HUES6 (cell line): ENCODE results near the gene JAML.

Source experiments
- H3K27ac ChIP-seq: 2 replicates; pipeline ENCODE4 v1.7.0; 2013; ENCODE audit warnings: low read depth, mild to moderate bottlenecking, low read length, inconsistent platforms
- H3K27me3 ChIP-seq: 2 replicates; pipeline ENCODE4 v1.6.1; 2013; ENCODE audit warnings: low read length; ENCODE audit not compliant: control insufficient read depth, insufficient read depth
- H3K36me3 ChIP-seq: 2 replicates; pipeline ENCODE4 v1.6.1; 2013; ENCODE audit warnings: low read length; ENCODE audit not compliant: control insufficient read depth, insufficient read depth
- H3K4me1 ChIP-seq: 2 replicates; pipeline ENCODE4 v1.6.1; 2013; ENCODE audit warnings: low read length; ENCODE audit not compliant: control insufficient read depth, insufficient read depth
- H3K4me3 ChIP-seq: 2 replicates; pipeline ENCODE4 v1.5.1; 2013; ENCODE audit warnings: low read depth, low read length
- H3K9ac ChIP-seq: one replicate; pipeline ENCODE4 v1.6.1; 2013; ENCODE audit warnings: mild to moderate bottlenecking, low read length
- H3K9me3 ChIP-seq: 2 replicates; pipeline ENCODE4 v1.6.1; 2013; ENCODE audit warnings: low read depth, low read length; ENCODE audit not compliant: control insufficient read depth, insufficient read depth

The JAML gene

DNA sequence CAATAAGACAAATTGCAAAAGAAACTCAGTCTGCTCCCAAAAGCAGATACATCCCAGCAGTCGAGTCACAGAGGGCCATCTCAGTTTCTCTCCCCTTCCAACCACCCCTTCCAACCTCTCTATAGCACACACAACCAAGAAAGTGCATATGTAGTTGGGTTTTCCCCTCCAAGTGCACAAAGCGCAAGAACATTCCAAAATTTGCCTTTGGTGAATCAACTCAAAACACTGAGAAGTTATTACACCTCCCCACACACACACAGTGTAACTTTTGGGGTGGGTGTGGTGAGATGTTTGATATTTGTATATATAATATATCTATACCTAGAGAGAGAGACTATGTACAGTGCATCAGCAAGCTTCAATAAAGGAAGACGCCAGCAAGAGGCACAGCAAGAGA lies 62.0 kb downstream of the JAML start:
- peaks cover 11% of the 10 kb centered on the region for H3K4me1 ChIP-seq
- no peaks in the 10 kb centered on the region for H3K9me3 ChIP-seq
- H3K36me3 ChIP-seq = no peaks in the 10 kb centered on the region
- H3K27me3 ChIP-seq = peaks cover 79% of the 10 kb centered on the region
- no peak overlapping the region for H3K27ac ChIP-seq
- no peak overlapping the region for H3K4me3 ChIP-seq
- no peak overlapping the region for H3K9ac ChIP-seq

DNA sequence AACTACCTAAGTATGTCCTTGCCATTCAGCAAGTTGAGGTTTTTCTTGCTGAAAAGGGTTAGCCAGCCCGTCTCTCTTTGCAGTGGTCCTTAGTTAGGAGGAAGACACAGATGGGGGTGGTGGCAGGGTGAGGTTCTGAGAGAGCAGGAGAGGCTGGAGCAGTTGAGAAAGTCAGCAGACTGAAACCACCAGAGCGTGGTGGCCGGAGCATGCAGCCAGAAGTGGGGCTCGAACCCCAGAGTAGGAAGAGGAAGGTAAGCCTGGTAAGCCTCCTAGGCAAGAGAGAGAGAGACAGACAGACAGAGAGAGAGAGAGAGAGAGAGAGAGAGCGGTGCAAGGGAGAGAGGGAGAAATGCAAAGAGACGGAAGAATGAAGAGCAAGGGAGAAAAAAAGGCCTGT lies 63.0 kb downstream of the JAML start:
- Histone ChIP-seq H3K4me1 (peaks cover 22% of the 10 kb centered on the region), H3K9ac (no peak overlapping the region), H3K36me3 (no peaks in the 10 kb centered on the region), H3K4me3 (no peak overlapping the region), H3K27ac (no peak overlapping the region), H3K9me3 (no peaks in the 10 kb centered on the region), H3K27me3 (peaks cover 80% of the 10 kb centered on the region)

DNA sequence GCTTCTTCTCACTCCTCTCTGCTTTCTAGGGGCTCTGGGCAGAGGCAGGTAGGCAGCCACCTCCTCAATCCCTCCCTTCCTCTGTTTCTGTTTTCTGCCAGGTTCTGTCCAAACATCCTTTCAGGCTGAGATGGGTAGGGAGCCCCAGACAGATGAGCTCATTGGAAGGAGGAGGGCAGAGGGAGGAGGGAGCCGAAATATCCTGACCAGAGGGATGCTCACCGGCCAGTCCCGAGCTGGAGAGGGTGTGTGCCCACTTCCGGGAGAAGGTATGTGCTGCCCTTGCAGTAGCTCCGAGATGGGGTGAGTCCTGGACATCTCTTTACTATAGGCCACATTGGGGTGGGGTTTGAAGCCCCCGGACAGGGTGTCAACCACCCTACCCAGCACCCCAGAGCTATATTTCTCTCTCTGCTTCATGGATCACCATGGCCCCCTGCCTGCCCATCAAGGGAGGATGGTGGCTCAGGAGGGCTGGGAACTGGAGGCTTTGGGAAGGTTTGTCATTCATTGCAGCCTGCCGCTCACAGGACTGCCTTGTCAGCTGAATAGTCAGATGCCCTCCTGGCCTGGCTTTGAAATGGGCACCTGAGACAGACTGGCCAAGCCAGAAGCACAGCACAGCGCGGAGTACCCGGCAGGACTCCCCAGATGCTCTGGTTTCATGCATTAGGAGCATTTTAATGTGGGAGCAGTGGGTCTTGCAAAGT lies 67.5 kb downstream of the JAML start:
- H3K9ac ChIP-seq = no peak overlapping the region
- peaks cover 99% of the 10 kb centered on the region for H3K27me3 ChIP-seq
- H3K4me3 ChIP-seq = peak overlapping the region; percentile 48
- no peak overlapping the region for H3K27ac ChIP-seq
- no peaks in the 10 kb centered on the region for H3K36me3 ChIP-seq
- no peaks in the 10 kb centered on the region for H3K9me3 ChIP-seq
- H3K4me1 ChIP-seq = peaks cover 47% of the 10 kb centered on the region

DNA sequence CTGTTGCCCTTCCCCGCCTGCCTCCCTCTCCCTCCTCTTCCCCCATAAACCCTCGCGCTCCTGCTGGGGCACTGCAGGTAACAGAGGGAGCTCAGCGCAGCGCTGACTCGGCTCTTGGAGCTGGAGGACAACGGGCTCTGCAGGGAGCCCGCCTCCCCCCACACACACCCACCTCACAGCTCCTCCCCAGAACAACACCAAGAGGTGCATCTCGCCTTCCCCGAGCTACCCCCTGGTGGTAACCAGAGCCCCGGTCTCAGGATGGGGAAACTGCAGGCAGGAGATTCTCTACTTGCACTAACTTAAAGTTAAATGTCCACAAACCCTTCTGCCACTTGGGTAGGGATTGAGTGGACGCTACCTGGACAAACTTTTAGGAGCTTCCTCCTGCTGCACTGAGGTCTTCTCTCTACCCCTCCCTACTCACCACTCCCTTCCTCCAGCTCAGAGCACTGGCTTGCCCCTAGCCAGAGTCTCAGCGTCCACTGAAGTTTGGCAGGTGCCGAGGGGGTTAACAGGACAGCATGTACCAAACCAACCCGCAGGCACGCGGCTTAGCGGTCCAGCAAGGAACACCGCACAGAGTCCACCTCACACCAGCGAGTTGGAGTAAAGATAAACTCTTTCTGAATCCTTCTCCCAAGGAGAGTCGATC lies 68.2 kb downstream of the JAML start:
- Histone ChIP-seq H3K4me1 (peaks cover 51% of the 10 kb centered on the region), H3K27ac (no peak overlapping the region), H3K4me3 (peak overlapping the region; percentile 48), H3K36me3 (no peaks in the 10 kb centered on the region), H3K9me3 (no peaks in the 10 kb centered on the region), H3K27me3 (peaks cover 99% of the 10 kb centered on the region), H3K9ac (no peak overlapping the region)

DNA sequence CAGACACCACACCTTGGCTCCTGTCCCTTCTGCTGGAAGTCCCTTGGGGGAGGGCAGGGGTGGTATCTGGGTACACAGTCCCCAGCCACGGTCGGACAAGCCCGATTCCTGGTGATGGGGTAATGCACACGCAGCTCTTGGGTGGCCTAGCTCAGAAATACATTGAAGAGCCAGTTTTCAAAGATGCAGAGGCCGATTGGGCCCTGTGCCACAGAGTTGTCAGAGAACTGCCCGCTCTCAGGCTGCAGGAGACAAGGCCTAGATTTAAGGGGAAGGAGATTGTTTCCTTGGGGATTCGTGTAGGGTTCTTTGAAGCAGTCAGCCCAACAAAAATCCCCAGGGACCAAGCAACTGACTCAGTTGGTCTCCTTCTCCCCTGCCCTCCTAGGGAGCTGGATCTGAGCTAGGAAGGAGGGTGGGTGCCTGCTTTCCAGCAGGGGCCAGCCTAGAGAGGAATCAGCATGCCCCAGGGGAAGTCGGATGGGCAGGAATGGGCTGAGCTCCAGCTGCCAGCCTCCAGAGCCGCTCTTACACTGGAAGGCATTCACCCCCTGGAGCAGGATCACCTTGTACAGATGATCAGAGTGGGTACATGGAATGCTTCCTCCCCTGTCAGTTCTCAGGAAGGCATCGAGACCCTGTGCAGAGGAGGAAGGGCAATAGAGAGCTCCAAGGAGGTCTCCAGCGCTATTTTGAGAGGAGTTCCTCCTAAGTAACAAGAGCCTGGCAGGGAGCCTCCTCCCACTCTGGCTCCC lies 68.9 kb downstream of the JAML start:
- H3K4me1 ChIP-seq = peaks cover 51% of the 10 kb centered on the region
- H3K4me3 ChIP-seq = peak overlapping the region; percentile 48
- no peaks in the 10 kb centered on the region for H3K36me3 ChIP-seq
- H3K9ac ChIP-seq = no peak overlapping the region
- no peaks in the 10 kb centered on the region for H3K9me3 ChIP-seq
- no peak overlapping the region for H3K27ac ChIP-seq
- H3K27me3 ChIP-seq = peaks cover 99% of the 10 kb centered on the region

DNA sequence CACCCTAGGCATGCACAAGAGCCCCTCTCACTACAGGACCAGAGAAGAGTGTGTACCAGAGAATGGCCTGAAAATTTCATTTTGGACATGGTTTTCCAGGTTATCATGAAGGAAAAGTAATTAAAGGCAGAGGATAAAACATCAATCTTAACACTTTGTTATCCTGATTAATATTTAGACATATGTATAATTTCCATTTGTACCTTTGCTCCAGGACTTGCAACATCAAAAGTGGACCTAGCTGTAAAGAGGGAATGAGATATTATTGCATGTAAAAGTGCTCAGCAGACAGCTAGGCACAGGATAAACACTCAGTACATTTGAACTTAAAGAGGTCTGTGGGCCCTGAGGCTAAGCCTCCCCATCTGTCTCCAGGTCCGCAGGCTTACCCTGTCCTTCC lies 70.2 kb downstream of the JAML start:
- H3K9me3 ChIP-seq = no peaks in the 10 kb centered on the region
- H3K9ac ChIP-seq = no peak overlapping the region
- H3K4me3 ChIP-seq = no peak overlapping the region
- no peak overlapping the region for H3K27ac ChIP-seq
- H3K27me3 ChIP-seq = peaks cover 99% of the 10 kb centered on the region
- peaks cover 51% of the 10 kb centered on the region for H3K4me1 ChIP-seq
- no peaks in the 10 kb centered on the region for H3K36me3 ChIP-seq

DNA sequence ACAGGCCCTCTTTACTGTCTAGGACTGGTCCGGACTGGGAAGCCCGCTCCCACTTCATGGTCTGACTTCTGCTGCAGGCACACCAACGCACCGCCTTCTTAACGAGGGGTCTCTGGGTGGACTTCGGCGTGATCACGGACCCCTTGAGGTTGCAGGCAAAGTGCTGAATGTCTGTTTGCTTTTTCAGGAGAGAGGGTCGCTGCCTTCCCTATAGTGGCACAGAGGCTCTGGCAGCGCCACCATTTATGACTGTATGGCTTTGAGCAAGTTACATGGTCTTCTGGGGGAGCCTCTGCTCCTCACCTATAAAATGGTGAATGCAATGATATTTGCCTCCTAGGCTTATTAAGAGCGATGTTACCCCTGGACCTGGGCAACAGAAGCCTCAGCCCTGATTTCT lies 70.8 kb downstream of the JAML start:
- Histone ChIP-seq H3K9ac (no peak overlapping the region), H3K27ac (no peak overlapping the region), H3K4me1 (peaks cover 51% of the 10 kb centered on the region), H3K4me3 (peak overlapping the region; percentile 77), H3K27me3 (peaks cover 99% of the 10 kb centered on the region), H3K9me3 (no peaks in the 10 kb centered on the region), H3K36me3 (no peaks in the 10 kb centered on the region)

DNA sequence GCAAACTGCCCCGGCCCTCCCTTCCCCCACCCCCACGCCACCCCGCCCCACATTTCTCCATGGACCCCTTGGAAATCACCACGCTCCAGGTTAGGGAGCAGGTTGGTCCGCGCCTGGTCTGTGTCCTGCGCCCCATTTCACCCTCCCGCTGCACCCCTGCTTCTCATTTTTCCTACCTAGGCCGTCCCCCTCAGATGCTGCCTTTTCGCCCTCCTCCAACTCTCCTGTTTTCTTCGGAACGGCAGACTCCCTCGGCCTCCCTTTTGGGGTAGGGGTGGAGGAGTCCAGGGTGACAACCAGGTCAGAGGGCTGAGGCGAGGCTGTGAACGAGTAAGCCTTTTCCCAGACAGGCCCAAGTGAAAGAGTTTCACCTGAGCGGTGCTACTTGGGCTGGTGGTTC lies 71.3 kb downstream of the JAML start:
- Histone ChIP-seq H3K27ac (no peak overlapping the region), H3K36me3 (no peaks in the 10 kb centered on the region), H3K4me1 (peaks cover 51% of the 10 kb centered on the region), H3K9me3 (no peaks in the 10 kb centered on the region), H3K9ac (no peak overlapping the region), H3K4me3 (peak overlapping the region; percentile 77), H3K27me3 (peaks cover 99% of the 10 kb centered on the region)

DNA sequence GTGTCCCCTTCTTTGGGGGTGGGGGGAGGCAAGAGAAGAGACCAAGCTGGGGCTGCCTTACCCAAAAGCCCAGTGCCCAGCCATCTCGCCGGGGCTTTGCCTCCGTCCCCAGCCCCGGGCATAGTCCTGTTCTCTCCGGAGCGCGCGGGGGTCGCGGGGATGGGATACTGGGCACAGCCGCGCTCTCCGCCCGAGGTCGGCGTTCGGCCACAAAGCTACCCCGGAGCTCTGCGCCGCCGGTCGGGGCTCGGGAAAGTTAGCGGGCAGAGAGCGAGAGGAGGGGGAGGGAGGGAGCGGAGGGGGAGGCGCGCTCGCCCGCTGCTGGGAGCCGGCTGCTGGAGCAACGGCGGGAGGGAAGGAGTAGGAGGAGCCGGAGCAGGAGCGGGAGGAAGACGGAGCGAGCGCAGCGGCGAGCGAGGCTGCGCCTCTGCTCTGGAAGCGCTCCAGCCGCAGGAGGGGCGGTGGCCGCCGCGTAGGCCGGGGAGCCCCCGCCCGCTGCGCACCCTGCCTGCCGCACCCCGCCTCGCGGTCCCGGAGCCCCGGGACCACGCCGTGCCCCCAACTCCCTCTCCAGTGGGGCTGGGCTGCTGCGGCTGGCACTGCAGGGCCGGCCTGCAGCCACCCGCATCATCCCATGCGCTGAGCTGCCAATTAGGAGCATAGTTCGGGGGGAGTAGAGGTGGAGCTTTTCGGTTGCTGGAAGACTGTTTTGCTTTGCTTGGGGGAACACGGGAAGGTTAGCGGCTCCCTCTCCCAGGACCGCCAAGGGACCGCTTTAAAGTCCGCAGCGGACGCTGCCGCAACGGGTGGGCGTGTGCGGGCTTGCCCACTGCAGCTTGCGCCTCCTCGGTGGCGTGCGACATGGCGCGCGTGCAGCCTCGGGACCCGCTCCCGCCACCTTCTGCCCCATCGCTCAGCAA lies 72.0 kb downstream of the JAML start, which contains the start of gene SCN4B:
Gene SCN4B, minus strand, starts transcription at position 272 of the 920 bp plus-strand sequence. Its CDS starts 150 bp downstream, at position 122.
- Histone ChIP-seq H3K27ac (no peak within 1 kb of the TSS), H3K4me1 (peaks cover 48% of the 10 kb centered on the region), H3K27me3 (peaks cover 99% of the 10 kb centered on the region), H3K4me3 (peak within 1 kb of the TSS; percentile 77), H3K9me3 (no peaks in the 10 kb centered on the region), H3K9ac (no peak within 1 kb of the TSS), H3K36me3 (no peaks in the 10 kb centered on the region)

DNA sequence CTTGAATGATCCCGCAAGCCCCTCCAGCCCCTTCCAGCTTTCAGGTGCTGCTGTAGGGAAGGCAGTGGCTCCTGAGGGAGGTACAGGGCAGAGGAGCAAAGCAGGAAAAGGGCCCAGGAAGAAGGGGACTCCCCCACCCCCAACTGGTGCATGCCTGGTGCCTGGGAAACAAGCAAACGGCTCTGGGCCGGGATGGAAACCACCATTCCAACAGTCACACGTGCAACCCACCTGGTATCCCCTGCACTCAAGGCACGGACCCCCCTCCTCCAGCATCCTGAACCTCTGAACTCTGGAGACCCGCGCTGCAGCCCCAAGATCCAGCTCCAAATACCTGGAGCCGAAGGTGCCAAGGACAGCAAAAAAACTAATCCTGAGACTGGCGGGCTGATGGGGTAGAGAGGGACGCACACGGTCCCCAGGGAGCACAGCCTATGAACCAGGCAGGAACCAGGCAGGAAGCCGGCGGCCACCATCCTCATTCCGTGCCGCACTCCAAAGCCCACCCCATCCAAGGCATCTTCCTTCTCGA lies 72.7 kb downstream of the JAML start:
- Histone ChIP-seq H3K27me3 (peaks cover 98% of the 10 kb centered on the region), H3K4me3 (peak overlapping the region; percentile 77), H3K9ac (no peak overlapping the region)

More for the DNA sequence above, 72.7 kb downstream of the JAML start:
- Histone ChIP-seq H3K36me3 (no peaks in the 10 kb centered on the region), H3K4me1 (peaks cover 48% of the 10 kb centered on the region), H3K9me3 (no peaks in the 10 kb centered on the region), H3K27ac (no peak overlapping the region)
